Measurements from ENCODE around the gene ZBTB38.

Gene ZBTB38

GRCh38 chr3:141400073-141400971 is 32.0 kb downstream of the ZBTB38 start:
- no peak for TF ChIP-seq CTCF (IDR thresholded peaks at IDR 0.05; ENCODE audit: low read depth, low read length)
- no peak for DNase-seq (ENCODE audit: low read depth, low spot score)
- in situ Hi-C loops (cut with HindIII; ENCODE audit: low sequenced_read_pairs), result no loop called here
- no peak overlapping the region for H3K4me3 ChIP-seq (ENCODE audit: low read depth, low read length)

- no peak for DNase-seq (ENCODE audit: low read depth, low spot score)
- in situ Hi-C loops (cut with HindIII; ENCODE audit: low sequenced_read_pairs), result no loop called here
- no peak for TF ChIP-seq CTCF (IDR thresholded peaks at IDR 0.05; ENCODE audit: low read depth, low read length)
- no peak overlapping the region for H3K4me3 ChIP-seq (ENCODE audit: low read depth, low read length)
These were observed 32.8 kb downstream of the ZBTB38 start for GRCh38 chr3:141401095-141401494.

- DNase-seq (ENCODE audit: low read depth, low spot score), result peak; percentile 47
- no peak for TF ChIP-seq CTCF (IDR thresholded peaks at IDR 0.05; ENCODE audit: low read depth, low read length)
- in situ Hi-C loops (cut with HindIII; ENCODE audit: low sequenced_read_pairs), result no loop called here
- H3K4me3 ChIP-seq (ENCODE audit: low read depth, low read length), result peak overlapping the region; percentile 56
These were observed 33.5 kb downstream of the ZBTB38 start for GRCh38 chr3:141401573-141402475.

GRCh38 chr3:141402476-141403171 is 34.3 kb downstream of the ZBTB38 start:
- in situ Hi-C loops (cut with HindIII; ENCODE audit: low sequenced_read_pairs), result no loop called here
- H3K4me3 ChIP-seq (ENCODE audit: low read depth, low read length), result peak overlapping the region; percentile 56
- peak; percentile 76 for DNase-seq (ENCODE audit: low read depth, low spot score)

GRCh38 chr3:141403576-141403975 is 35.3 kb downstream of the ZBTB38 start:
- in situ Hi-C loops (cut with HindIII; ENCODE audit: low sequenced_read_pairs), result no loop called here
- no peak for TF ChIP-seq CTCF (IDR thresholded peaks at IDR 0.05; ENCODE audit: low read depth, low read length)
- no peak overlapping the region for H3K4me3 ChIP-seq (ENCODE audit: low read depth, low read length)
- DNase-seq (ENCODE audit: low read depth, low spot score), result peak; percentile 22

More at GRCh38 chr3:141402476-141403171, 34.3 kb downstream of the ZBTB38 start:
- no peak for TF ChIP-seq CTCF (IDR thresholded peaks at IDR 0.05; ENCODE audit: low read depth, low read length)

GRCh38 chr3:141405025-141405424 is 36.7 kb downstream of the ZBTB38 start:
- H3K4me3 ChIP-seq (ENCODE audit: low read depth, low read length), result no peak overlapping the region
- DNase-seq (ENCODE audit: low read depth, low spot score), result peak; percentile 69
- TF ChIP-seq CTCF (IDR thresholded peaks at IDR 0.05; ENCODE audit: low read depth, low read length), result no peak
- in situ Hi-C loops (cut with HindIII; ENCODE audit: low sequenced_read_pairs), result no loop called here

Data from astrocyte of the spinal cord (primary cell).